ENCODE data around the gene B3GNT5. TPM values are rescaled to one million over a fixed set of nuclear protein-coding genes. Genes with fewer than 3 reads are reported as not detected.

The B3GNT5 gene
- total and polyA plus RNA-seq, 12 donors = 0.18 to 3.6 (median 2.6) TPM

DNA sequence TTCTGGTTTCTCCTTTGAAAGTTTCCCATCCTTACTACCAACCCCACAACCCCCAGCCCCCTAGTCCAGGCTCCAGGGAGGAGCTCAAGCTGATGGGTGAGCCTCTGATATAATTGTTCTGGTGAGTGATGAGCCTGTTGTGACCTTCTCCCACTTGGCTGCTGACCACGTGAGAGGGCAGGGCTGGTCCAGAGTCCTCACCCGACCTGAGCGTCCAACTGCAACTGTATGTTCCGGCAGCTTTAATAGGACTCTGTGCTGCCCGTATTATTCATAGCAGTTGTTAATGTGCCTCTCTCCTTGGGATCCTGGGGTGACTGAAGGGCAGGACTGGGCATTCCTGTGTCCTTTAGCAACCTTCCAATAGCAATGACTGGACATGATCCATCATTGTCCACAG lies 56.2 kb downstream of the B3GNT5 start:
- Histone ChIP-seq H3K9me3 (replicated peaks in 1 of 3) (no peaks in the 10 kb centered on the region), H3K36me3 (replicated peaks in 1 of 2) (peaks cover 0 to 8% of the 10 kb centered on the region in 2 donors), H3K4me1 (replicated peaks in 1 of 2) (peaks cover 6 to 17% of the 10 kb centered on the region in 2 donors), H3K27me3 (no peaks in the 10 kb centered on the region), H3K27ac (peak overlapping the region in 3 of 5 donors; percentile 3 to 45 (median 23)), H3K4me3 (no peak overlapping the region)
- peak; percentile 61 to 89 (median 83) for DNase-seq
- 35 to 38% (median 35%) methylated on average over 5 of the region's 5 CpGs; no CpG with 5 or more reads in 1 of the 4 donors for WGBS, 4 donors
- TF ChIP-seq, protein P1, sequence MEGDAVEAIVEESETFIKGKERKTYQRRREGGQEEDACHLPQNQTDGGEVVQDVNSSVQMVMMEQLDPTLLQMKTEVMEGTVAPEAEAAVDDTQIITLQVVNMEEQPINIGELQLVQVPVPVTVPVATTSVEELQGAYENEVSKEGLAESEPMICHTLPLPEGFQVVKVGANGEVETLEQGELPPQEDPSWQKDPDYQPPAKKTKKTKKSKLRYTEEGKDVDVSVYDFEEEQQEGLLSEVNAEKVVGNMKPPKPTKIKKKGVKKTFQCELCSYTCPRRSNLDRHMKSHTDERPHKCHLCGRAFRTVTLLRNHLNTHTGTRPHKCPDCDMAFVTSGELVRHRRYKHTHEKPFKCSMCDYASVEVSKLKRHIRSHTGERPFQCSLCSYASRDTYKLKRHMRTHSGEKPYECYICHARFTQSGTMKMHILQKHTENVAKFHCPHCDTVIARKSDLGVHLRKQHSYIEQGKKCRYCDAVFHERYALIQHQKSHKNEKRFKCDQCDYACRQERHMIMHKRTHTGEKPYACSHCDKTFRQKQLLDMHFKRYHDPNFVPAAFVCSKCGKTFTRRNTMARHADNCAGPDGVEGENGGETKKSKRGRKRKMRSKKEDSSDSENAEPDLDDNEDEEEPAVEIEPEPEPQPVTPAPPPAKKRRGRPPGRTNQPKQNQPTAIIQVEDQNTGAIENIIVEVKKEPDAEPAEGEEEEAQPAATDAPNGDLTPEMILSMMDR (IDR thresholded peaks at IDR 0.05) = no peak
- peak in 1 of 2 donors; percentile 29 for TF ChIP-seq POLR2A (IDR thresholded peaks at IDR 0.05)
- intact Hi-C loops (cut with DNase I) = no loop called here

DNA sequence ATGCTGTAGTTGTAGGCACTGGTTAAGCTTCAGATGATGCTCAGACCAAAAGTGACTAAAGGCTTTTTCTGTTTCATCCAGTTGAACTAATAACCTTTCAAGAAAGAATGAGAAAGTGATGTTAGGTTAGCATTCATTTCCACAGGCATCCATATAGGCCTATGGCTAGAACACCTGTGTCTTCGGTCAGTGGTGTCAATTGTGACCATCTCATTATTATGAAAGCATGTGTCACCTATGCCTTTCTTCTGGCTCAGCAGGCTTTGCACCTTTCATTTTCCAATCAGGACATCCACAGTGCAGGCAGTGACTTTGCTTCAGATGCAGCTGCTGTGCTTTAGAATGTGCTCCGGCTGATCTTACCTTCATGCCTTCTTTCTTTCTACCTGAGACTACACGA lies 57.9 kb downstream of the B3GNT5 start:
- Histone ChIP-seq H3K9me3 (replicated peaks in 1 of 3) (no peaks in the 10 kb centered on the region), H3K4me1 (replicated peaks in 1 of 2) (peaks cover 6 to 17% of the 10 kb centered on the region in 2 donors), H3K27me3 (no peaks in the 10 kb centered on the region), H3K27ac (no peak overlapping the region), H3K36me3 (replicated peaks in 1 of 2) (peaks cover 0 to 8% of the 10 kb centered on the region in 2 donors), H3K4me3 (no peak overlapping the region)
- no peak for DNase-seq
- WGBS, 4 donors = 95 to 97% (median 97%) methylated on average over 3 of the region's 3 CpGs
- intact Hi-C loops (cut with DNase I) = no loop called here
- TF ChIP-seq POLR2A (IDR thresholded peaks at IDR 0.05) = no peak
- TF ChIP-seq, protein P1 (IDR thresholded peaks at IDR 0.05) = no peak

DNA sequence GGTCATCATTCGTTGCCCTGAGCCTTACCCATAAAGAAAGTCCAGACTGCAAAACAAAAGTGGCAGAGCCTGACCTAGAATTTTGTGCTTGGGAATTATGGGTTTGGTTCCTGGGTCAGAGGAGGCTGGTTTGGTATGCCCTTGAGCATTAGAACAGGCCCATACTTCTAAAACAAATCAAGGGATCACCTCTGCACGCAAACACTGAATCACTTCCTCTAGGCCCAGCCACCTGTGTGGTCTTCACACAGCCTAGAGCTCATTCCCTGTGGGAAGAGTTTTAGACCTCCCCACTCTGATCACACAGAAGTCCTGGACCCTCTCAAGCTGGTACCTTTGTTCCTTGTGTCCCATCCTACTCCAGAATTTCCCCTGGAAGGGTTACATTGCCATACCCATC lies 59.4 kb downstream of the B3GNT5 start:
- 85 to 92% (median 87%) methylated on average over 2 of the region's 2 CpGs for WGBS, 4 donors
- Histone ChIP-seq H3K9me3 (replicated peaks in 1 of 3) (no peaks in the 10 kb centered on the region), H3K27me3 (no peaks in the 10 kb centered on the region), H3K4me1 (replicated peaks in 1 of 2) (peaks cover 6 to 7% of the 10 kb centered on the region in 2 donors), H3K4me3 (no peak overlapping the region), H3K36me3 (replicated peaks in 1 of 2) (peaks cover 0 to 8% of the 10 kb centered on the region in 2 donors), H3K27ac (no peak overlapping the region)
- no peak for DNase-seq
- intact Hi-C loops (cut with DNase I) = no loop called here
- TF ChIP-seq, protein P1 (IDR thresholded peaks at IDR 0.05) = no peak
- no peak for TF ChIP-seq POLR2A (IDR thresholded peaks at IDR 0.05)

DNA sequence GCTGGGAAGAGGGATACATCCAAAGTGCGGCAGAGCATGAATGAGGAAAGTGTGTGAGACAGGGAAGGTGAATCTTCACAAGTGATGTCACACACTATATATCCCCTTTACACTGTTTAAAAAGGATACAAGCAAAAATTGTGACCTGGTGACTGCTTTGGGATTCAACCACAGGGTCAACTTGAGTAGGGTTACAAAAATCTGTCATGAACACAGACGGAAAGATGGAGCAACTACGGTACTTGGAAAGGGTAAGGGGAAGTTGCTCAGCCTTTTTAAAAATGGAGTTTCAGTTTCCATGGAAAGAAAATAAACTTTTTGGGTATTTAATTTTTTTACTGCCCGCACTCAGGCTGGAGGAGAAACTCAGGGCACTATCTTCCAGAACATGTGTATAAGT lies 60.3 kb downstream of the B3GNT5 start:
- peaks cover 6 to 7% of the 10 kb centered on the region in 2 donors for H3K4me1 ChIP-seq (replicated peaks in 1 of 2)
- TF ChIP-seq POLR2A (IDR thresholded peaks at IDR 0.05) = no peak
- TF ChIP-seq, protein P1 (IDR thresholded peaks at IDR 0.05) = no peak
- peaks cover 0 to 8% of the 10 kb centered on the region in 2 donors for H3K36me3 ChIP-seq (replicated peaks in 1 of 2)
- no peaks in the 10 kb centered on the region for H3K27me3 ChIP-seq
- DNase-seq = no peak
- intact Hi-C loops (cut with DNase I) = no loop called here
- H3K9me3 ChIP-seq (replicated peaks in 1 of 3) = no peaks in the 10 kb centered on the region
- WGBS, 4 donors = 74 to 85% (median 83%) methylated on average over 4 of the region's 4 CpGs
- H3K4me3 ChIP-seq = no peak overlapping the region
- no peak overlapping the region for H3K27ac ChIP-seq

Data from adrenal gland (tissue), 12 donors.